Neuron (in vitro differentiated cells): ENCODE measurements around the gene PDE10A.

Source experiments
- H2AFZ ChIP-seq: one replicate; pipeline ENCODE4 v1.6.1; 2013; ENCODE audit warnings: low read depth, mild to moderate bottlenecking, inconsistent platforms, low read length, moderate library complexity
- H3K27me3 ChIP-seq: one replicate; pipeline ENCODE4 v1.6.1; 2013; ENCODE audit warnings: low read length; ENCODE audit not compliant: insufficient read depth
- H3K36me3 ChIP-seq: one replicate; pipeline ENCODE4 v1.6.1; 2013; ENCODE audit warnings: low read length; ENCODE audit not compliant: insufficient read depth
- H3K4me1 ChIP-seq: one replicate; pipeline ENCODE4 v1.6.1; 2013; ENCODE audit warnings: low read length; ENCODE audit not compliant: insufficient read depth
- H3K4me3 ChIP-seq: 2 replicates; pipeline ENCODE4 v1.5.1; 2013; ENCODE audit warnings: mild to moderate bottlenecking, low read length, moderate library complexity
- H3K9me3 ChIP-seq: one replicate; pipeline ENCODE4 v1.6.1; 2013; ENCODE audit warnings: low read length

PDE10A gene

GRCh38 chr6:165692106-165692653 is 29.1 kb upstream of the PDE10A start:
- no peaks in the 10 kb centered on the region for H3K27me3 ChIP-seq
- H2AFZ ChIP-seq: no peak overlapping the region
- no peak overlapping the region for H3K4me3 ChIP-seq
- no peaks in the 10 kb centered on the region for H3K9me3 ChIP-seq
- no peaks in the 10 kb centered on the region for H3K4me1 ChIP-seq
- no peaks in the 10 kb centered on the region for H3K36me3 ChIP-seq

GRCh38 chr6:165689699-165690098 is 26.7 kb upstream of the PDE10A start:
- Histone ChIP-seq H3K36me3 (no peaks in the 10 kb centered on the region), H3K9me3 (no peaks in the 10 kb centered on the region), H3K27me3 (no peaks in the 10 kb centered on the region), H3K4me3 (no peak overlapping the region), H3K4me1 (no peaks in the 10 kb centered on the region), H2AFZ (no peak overlapping the region)

GRCh38 chr6:165686596-165687365 is 23.7 kb upstream of the PDE10A start:
- Histone ChIP-seq H3K4me3 (no peak overlapping the region), H3K9me3 (no peaks in the 10 kb centered on the region), H3K4me1 (no peaks in the 10 kb centered on the region), H2AFZ (no peak overlapping the region), H3K36me3 (no peaks in the 10 kb centered on the region), H3K27me3 (no peaks in the 10 kb centered on the region)

GRCh38 chr6:165685302-165685701 is 22.3 kb upstream of the PDE10A start:
- H3K4me1 ChIP-seq: no peaks in the 10 kb centered on the region
- no peak overlapping the region for H2AFZ ChIP-seq
- H3K27me3 ChIP-seq: no peaks in the 10 kb centered on the region

GRCh38 chr6:165684333-165684732 is 21.3 kb upstream of the PDE10A start:
- no peaks in the 10 kb centered on the region for H3K36me3 ChIP-seq
- no peak overlapping the region for H3K4me3 ChIP-seq
- H2AFZ ChIP-seq: no peak overlapping the region
- no peaks in the 10 kb centered on the region for H3K9me3 ChIP-seq
- H3K4me1 ChIP-seq: peaks cover under 1% of the 10 kb centered on the region
- H3K27me3 ChIP-seq: no peaks in the 10 kb centered on the region

More at GRCh38 chr6:165685302-165685701, 22.3 kb upstream of the PDE10A start:
- Histone ChIP-seq H3K9me3 (no peaks in the 10 kb centered on the region), H3K4me3 (no peak overlapping the region), H3K36me3 (no peaks in the 10 kb centered on the region)

- Histone ChIP-seq H2AFZ (no peak overlapping the region), H3K9me3 (no peaks in the 10 kb centered on the region), H3K4me3 (no peak overlapping the region), H3K27me3 (no peaks in the 10 kb centered on the region), H3K4me1 (peaks cover 13% of the 10 kb centered on the region), H3K36me3 (no peaks in the 10 kb centered on the region)
These were observed 17.9 kb upstream of the PDE10A start for GRCh38 chr6:165680975-165681374.

- Histone ChIP-seq H3K4me1 (peaks cover 13% of the 10 kb centered on the region), H3K27me3 (no peaks in the 10 kb centered on the region)
These were observed 16.3 kb upstream of the PDE10A start for GRCh38 chr6:165679326-165679725.

GRCh38 chr6:165678904-165679303 is 15.9 kb upstream of the PDE10A start:
- no peaks in the 10 kb centered on the region for H3K36me3 ChIP-seq
- no peak overlapping the region for H2AFZ ChIP-seq
- no peaks in the 10 kb centered on the region for H3K9me3 ChIP-seq
- H3K4me1 ChIP-seq: peaks cover 13% of the 10 kb centered on the region
- no peaks in the 10 kb centered on the region for H3K27me3 ChIP-seq
- H3K4me3 ChIP-seq: no peak overlapping the region

More at GRCh38 chr6:165679326-165679725, 16.3 kb upstream of the PDE10A start:
- H2AFZ ChIP-seq: no peak overlapping the region
- no peaks in the 10 kb centered on the region for H3K36me3 ChIP-seq
- H3K9me3 ChIP-seq: no peaks in the 10 kb centered on the region
- H3K4me3 ChIP-seq: no peak overlapping the region

- H3K27me3 ChIP-seq: no peaks in the 10 kb centered on the region
- H3K9me3 ChIP-seq: no peaks in the 10 kb centered on the region
- no peaks in the 10 kb centered on the region for H3K36me3 ChIP-seq
- H2AFZ ChIP-seq: no peak overlapping the region
- no peak overlapping the region for H3K4me3 ChIP-seq
- H3K4me1 ChIP-seq: peaks cover 13% of the 10 kb centered on the region
These were observed 15.4 kb upstream of the PDE10A start for GRCh38 chr6:165678429-165678828.

GRCh38 chr6:165677091-165677490 is 14.1 kb upstream of the PDE10A start:
- Histone ChIP-seq H3K27me3 (no peaks in the 10 kb centered on the region), H2AFZ (no peak overlapping the region), H3K9me3 (no peaks in the 10 kb centered on the region), H3K36me3 (no peaks in the 10 kb centered on the region), H3K4me1 (peaks cover 13% of the 10 kb centered on the region), H3K4me3 (no peak overlapping the region)

- H2AFZ ChIP-seq: no peak overlapping the region
- H3K4me3 ChIP-seq: no peak overlapping the region
- no peaks in the 10 kb centered on the region for H3K9me3 ChIP-seq
- no peaks in the 10 kb centered on the region for H3K36me3 ChIP-seq
- no peaks in the 10 kb centered on the region for H3K27me3 ChIP-seq
- peaks cover 13% of the 10 kb centered on the region for H3K4me1 ChIP-seq
These were observed 13.5 kb upstream of the PDE10A start for GRCh38 chr6:165676435-165677068.

GRCh38 chr6:165675120-165675519 is 12.1 kb upstream of the PDE10A start:
- Histone ChIP-seq H3K27me3 (no peaks in the 10 kb centered on the region), H3K36me3 (no peaks in the 10 kb centered on the region), H3K4me3 (no peak overlapping the region), H2AFZ (no peak overlapping the region), H3K9me3 (no peaks in the 10 kb centered on the region), H3K4me1 (peaks cover 13% of the 10 kb centered on the region)

GRCh38 chr6:165674155-165675029 is 11.4 kb upstream of the PDE10A start:
- no peak overlapping the region for H3K4me3 ChIP-seq
- H2AFZ ChIP-seq: no peak overlapping the region
- no peaks in the 10 kb centered on the region for H3K27me3 ChIP-seq
- no peaks in the 10 kb centered on the region for H3K9me3 ChIP-seq
- H3K4me1 ChIP-seq: peaks cover 13% of the 10 kb centered on the region
- H3K36me3 ChIP-seq: no peaks in the 10 kb centered on the region
